ENCODE data around the gene CNNM2.

Gene CNNM2

GRCh38 chr10:102876747-102877153, 41.3 kb upstream of the CNNM2 start:
- TF ChIP-seq, protein P1, sequence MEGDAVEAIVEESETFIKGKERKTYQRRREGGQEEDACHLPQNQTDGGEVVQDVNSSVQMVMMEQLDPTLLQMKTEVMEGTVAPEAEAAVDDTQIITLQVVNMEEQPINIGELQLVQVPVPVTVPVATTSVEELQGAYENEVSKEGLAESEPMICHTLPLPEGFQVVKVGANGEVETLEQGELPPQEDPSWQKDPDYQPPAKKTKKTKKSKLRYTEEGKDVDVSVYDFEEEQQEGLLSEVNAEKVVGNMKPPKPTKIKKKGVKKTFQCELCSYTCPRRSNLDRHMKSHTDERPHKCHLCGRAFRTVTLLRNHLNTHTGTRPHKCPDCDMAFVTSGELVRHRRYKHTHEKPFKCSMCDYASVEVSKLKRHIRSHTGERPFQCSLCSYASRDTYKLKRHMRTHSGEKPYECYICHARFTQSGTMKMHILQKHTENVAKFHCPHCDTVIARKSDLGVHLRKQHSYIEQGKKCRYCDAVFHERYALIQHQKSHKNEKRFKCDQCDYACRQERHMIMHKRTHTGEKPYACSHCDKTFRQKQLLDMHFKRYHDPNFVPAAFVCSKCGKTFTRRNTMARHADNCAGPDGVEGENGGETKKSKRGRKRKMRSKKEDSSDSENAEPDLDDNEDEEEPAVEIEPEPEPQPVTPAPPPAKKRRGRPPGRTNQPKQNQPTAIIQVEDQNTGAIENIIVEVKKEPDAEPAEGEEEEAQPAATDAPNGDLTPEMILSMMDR (IDR thresholded peaks at IDR 0.05), result no peak
- Histone ChIP-seq H3K36me3 (peaks cover 11 to 41% (median 13%) of the 10 kb centered on the region in 3 donors), H3K4me1 (no peaks in the 10 kb centered on the region), H3K27me3 (no peaks in the 10 kb centered on the region), H3K4me3 (no peak overlapping the region), H3K27ac (no peak overlapping the region), H3K9me3 (no peaks in the 10 kb centered on the region)
- no peak for DNase-seq
- intact Hi-C loops (cut with DNase I; ENCODE audit: low total_unique reads), result no loop called here

- Histone ChIP-seq H3K4me3 (no peak overlapping the region), H3K4me1 (no peaks in the 10 kb centered on the region), H3K27ac (no peak overlapping the region), H3K27me3 (no peaks in the 10 kb centered on the region), H3K9me3 (no peaks in the 10 kb centered on the region), H3K36me3 (peaks cover 11 to 45% (median 13%) of the 10 kb centered on the region in 3 donors)
- intact Hi-C loops (cut with DNase I; ENCODE audit: low total_unique reads), result no loop called here
- no peak for DNase-seq
- TF ChIP-seq, protein P1 (IDR thresholded peaks at IDR 0.05), result no peak
These were observed 39.5 kb upstream of the CNNM2 start for GRCh38 chr10:102878629-102879028.

DNA sequence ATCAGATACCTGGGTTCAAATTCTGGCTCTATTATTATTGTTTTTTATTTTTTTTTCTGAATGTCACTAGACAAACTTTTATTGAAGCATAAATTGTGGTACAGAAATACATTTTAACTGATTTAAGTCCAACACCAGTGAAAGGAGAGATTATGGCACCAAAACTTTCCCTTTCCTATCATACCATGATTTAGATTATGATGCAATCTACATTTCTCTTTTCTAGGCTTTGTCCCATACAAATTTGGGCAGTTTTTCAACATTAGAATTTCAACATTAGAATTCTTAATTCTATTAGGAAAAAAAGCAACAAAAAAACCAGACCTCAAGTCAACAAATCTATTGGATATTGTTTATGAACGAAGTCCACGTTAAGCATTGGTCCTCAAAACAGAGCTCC, 37.8 kb upstream of the CNNM2 start:
- no peaks in the 10 kb centered on the region for H3K9me3 ChIP-seq
- no peak overlapping the region for H3K27ac ChIP-seq
- no peaks in the 10 kb centered on the region for H3K4me1 ChIP-seq
- intact Hi-C loops (cut with DNase I; ENCODE audit: low total_unique reads), result no loop called here
- H3K4me3 ChIP-seq, result no peak overlapping the region
- TF ChIP-seq, protein P1 (IDR thresholded peaks at IDR 0.05), result no peak
- no peaks in the 10 kb centered on the region for H3K27me3 ChIP-seq
- peaks cover 10 to 29% (median 11%) of the 10 kb centered on the region in 3 donors for H3K36me3 ChIP-seq
- DNase-seq, result no peak

- TF ChIP-seq, protein P1 (IDR thresholded peaks at IDR 0.05), result no peak
- no peaks in the 10 kb centered on the region for H3K4me1 ChIP-seq
- H3K9me3 ChIP-seq, result no peaks in the 10 kb centered on the region
- H3K27ac ChIP-seq, result no peak overlapping the region
- intact Hi-C loops (cut with DNase I; ENCODE audit: low total_unique reads), result no loop called here
- H3K27me3 ChIP-seq, result no peaks in the 10 kb centered on the region
- no peak overlapping the region for H3K4me3 ChIP-seq
- peaks cover 8 to 19% (median 14%) of the 10 kb centered on the region in 3 donors for H3K36me3 ChIP-seq
- DNase-seq, result no peak
These were observed 30.0 kb upstream of the CNNM2 start for GRCh38 chr10:102888048-102888447.

DNA sequence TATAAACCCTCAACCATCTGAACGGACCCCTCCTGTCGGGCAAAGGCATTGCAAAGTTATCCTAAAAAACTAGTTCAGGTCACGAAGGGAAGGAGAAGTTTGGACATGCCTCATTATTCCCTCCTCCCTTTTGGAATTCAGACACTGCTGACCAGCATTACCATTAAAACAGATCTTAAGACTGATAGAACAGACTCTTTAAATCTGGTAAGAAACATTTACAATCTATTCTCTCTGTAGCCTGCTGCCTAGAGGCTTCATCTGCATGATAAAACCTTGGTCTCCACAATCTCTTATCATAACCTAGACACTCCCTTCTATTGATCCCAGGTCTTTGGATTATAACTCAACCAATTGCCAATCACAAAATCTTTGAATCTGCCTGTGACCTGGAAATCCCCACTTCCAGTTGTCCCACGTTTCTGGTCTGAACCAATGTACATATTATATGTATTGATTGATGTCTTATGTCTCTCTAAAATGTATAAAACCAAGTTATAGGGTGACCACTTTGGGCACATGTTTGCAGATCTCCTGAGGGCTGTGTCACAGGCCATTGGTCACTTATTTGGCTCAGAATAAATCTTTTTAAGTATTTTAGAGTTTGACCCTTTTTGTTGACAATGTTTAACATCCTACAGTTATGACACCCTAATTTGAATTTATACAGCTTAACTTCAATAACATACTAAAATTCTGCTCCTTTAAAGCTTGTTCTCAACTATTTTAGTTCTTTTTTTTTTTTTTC, 23.5 kb upstream of the CNNM2 start:
- DNase-seq, result no peak
- no peaks in the 10 kb centered on the region for H3K27me3 ChIP-seq
- H3K36me3 ChIP-seq, result peaks cover 0 to 53% (median 8%) of the 10 kb centered on the region in 3 donors
- H3K4me3 ChIP-seq, result no peak overlapping the region
- TF ChIP-seq, protein P1 (IDR thresholded peaks at IDR 0.05), result no peak
- no peak overlapping the region for H3K27ac ChIP-seq
- intact Hi-C loops (cut with DNase I; ENCODE audit: low total_unique reads), result no loop called here
- H3K4me1 ChIP-seq, result no peaks in the 10 kb centered on the region
- no peaks in the 10 kb centered on the region for H3K9me3 ChIP-seq
